Stimulated activated CD4-positive, alpha-beta T cell treated with anti-CD3 and anti-CD28 coated beads, Interleukin-12 subunit alpha, Interleukin-12 subunit beta, amount 100 ng/mL, for 24 hours (primary cell): ENCODE data around the gene BPTF.
A peak's percentile ranks its signal among the peaks of the same experiment; 100 is the strongest.
"Not testable (repeated sequence)": the region's sequence is repeated elsewhere in the genome, so short reads cannot be mapped to it uniquely, and the experiment has no call there.

ENCODE experiments used
- DNase-seq, 2 experiments: peaks; one replicate each; pipeline ENCODE4 v3.0.0-alpha.2; 2020; ENCODE audit warnings: low read depth in 2 of 2

BPTF gene

GRCh38 chr17:68013385-68013784 is 188.1 kb downstream of the BPTF start:
- DNase-seq = no peak

GRCh38 chr17:68015081-68015723 is 189.9 kb downstream of the BPTF start:
- DNase-seq = no peak

- no peak for DNase-seq
Observed at GRCh38 chr17:68016838-68017237, 191.5 kb downstream of the BPTF start.

- not testable (repeated sequence) for DNase-seq
Observed at GRCh38 chr17:68018493-68018892, 193.2 kb downstream of the BPTF start.

GRCh38 chr17:68019336-68019674 is 194.0 kb downstream of the BPTF start:
- no peak for DNase-seq

- DNase-seq = peak; percentile 99 to 100
Observed at GRCh38 chr17:68019675-68020408, 194.5 kb downstream of the BPTF start.

- no peak for DNase-seq
Observed at GRCh38 chr17:68020409-68020756, 195.1 kb downstream of the BPTF start.

- not testable (repeated sequence) for DNase-seq
Observed at GRCh38 chr17:68020791-68021190, 195.5 kb downstream of the BPTF start.

GRCh38 chr17:68021963-68022362 is 196.7 kb downstream of the BPTF start:
- no peak for DNase-seq

GRCh38 chr17:68022547-68022946 is 197.2 kb downstream of the BPTF start:
- DNase-seq = not testable (repeated sequence)

GRCh38 chr17:68029512-68030215 is 204.4 kb downstream of the BPTF start:
- no peak for DNase-seq
